ENCODE measurements around the gene ESRRB.

Gene ESRRB

GRCh38 chr14:76484355-76484754, 108.4 kb downstream of the ESRRB start:
- DNase-seq (ENCODE audit: low read depth) = no peak
- no peak for TF ChIP-seq CTCF (conservative IDR thresholded peaks at IDR 0.05; ENCODE audit: control insufficient read depth, insufficient read depth, low read depth, low read length)
- no peak overlapping the region for H3K4me3 ChIP-seq (ENCODE audit: control insufficient read depth, low read depth, low read length)

GRCh38 chr14:76486251-76486743, 110.4 kb downstream of the ESRRB start:
- TF ChIP-seq CTCF (conservative IDR thresholded peaks at IDR 0.05; ENCODE audit: control insufficient read depth, insufficient read depth, low read depth, low read length) = no peak
- no peak for DNase-seq (ENCODE audit: low read depth)
- no peak overlapping the region for H3K4me3 ChIP-seq (ENCODE audit: control insufficient read depth, low read depth, low read length)

DNA sequence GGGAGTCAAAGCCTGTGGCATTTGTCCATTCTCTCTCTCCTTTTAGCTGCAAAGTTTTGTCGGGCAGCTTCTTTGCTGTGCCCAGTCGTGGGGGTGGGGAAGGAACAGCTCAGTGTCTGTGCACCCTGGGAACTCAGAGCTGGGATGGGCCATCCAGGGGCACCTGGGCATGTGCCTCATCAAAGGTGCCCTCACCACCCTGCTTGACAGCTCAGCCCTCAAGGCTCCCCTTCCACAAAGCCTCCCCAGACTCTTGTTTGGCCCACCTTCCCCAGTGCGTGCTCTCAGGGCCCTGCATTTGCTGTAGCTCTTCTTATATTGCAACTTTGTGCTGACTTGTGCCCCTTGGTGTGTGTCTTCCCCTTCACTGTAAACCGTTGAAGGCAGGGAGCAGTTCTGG, 112.6 kb downstream of the ESRRB start:
- H3K4me3 ChIP-seq (ENCODE audit: control insufficient read depth, low read depth, low read length) = no peak overlapping the region
- no peak for DNase-seq (ENCODE audit: low read depth)
- no peak for TF ChIP-seq CTCF (conservative IDR thresholded peaks at IDR 0.05; ENCODE audit: control insufficient read depth, insufficient read depth, low read depth, low read length)

DNA sequence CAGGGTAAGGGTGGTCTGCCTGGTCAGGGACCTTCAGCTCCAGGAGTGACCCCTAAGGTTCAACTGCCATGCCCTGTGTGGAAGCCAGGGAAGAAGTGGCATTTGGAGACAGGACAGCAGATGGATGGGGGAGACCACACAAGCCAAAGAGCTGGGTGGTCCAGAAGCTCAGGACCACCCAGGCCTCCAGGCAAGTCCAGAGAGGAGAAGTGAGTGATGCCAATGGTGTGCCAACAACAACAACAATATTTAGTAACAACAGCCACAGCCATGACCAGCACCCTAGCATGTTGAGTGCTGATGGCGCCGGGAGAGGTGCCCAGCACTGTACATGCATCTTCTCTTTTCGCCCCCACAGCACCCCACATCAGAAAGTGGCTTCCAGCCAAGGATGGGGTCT, 113.7 kb downstream of the ESRRB start:
- H3K4me3 ChIP-seq (ENCODE audit: control insufficient read depth, low read depth, low read length) = no peak overlapping the region
- no peak for TF ChIP-seq CTCF (conservative IDR thresholded peaks at IDR 0.05; ENCODE audit: control insufficient read depth, insufficient read depth, low read depth, low read length)
- no peak for DNase-seq (ENCODE audit: low read depth)

DNA sequence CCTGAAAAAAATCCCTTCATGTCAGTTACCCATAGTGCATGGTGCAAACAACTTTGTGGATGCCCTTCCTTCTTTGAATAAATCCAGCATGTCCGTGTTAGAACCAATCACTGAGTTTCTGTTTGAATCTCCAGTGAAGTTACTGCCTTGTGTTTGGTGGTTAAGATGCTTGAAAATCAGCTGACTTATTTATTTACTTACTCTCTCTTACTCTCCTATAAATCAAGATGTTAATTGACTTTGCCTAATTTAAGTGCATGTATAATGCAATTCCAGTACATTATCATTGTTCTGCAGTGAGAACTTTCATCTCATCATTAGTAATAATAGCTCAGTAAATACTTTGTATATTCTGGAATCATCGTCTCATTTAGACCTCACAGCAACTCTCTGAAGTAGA, 114.2 kb downstream of the ESRRB start:
- no peak for TF ChIP-seq CTCF (conservative IDR thresholded peaks at IDR 0.05; ENCODE audit: control insufficient read depth, insufficient read depth, low read depth, low read length)
- no peak for DNase-seq (ENCODE audit: low read depth)
- H3K4me3 ChIP-seq (ENCODE audit: control insufficient read depth, low read depth, low read length) = no peak overlapping the region

- no peak for DNase-seq (ENCODE audit: low read depth)
- H3K4me3 ChIP-seq (ENCODE audit: control insufficient read depth, low read depth, low read length) = no peak overlapping the region
- TF ChIP-seq CTCF (conservative IDR thresholded peaks at IDR 0.05; ENCODE audit: control insufficient read depth, insufficient read depth, low read depth, low read length) = no peak
Measured at GRCh38 chr14:76490735-76491134, 114.8 kb downstream of the ESRRB start.

Data from fibroblast of mammary gland (primary cell).